Measurements from ENCODE around the gene ZSCAN1. TPM values are rescaled to one million over a fixed set of nuclear protein-coding genes. Genes with fewer than 3 reads are reported as not detected.

Gene ZSCAN1
- total and polyA plus RNA-seq, 4 donors, result 0.30 to 1.7 (median 0.88) TPM

DNA sequence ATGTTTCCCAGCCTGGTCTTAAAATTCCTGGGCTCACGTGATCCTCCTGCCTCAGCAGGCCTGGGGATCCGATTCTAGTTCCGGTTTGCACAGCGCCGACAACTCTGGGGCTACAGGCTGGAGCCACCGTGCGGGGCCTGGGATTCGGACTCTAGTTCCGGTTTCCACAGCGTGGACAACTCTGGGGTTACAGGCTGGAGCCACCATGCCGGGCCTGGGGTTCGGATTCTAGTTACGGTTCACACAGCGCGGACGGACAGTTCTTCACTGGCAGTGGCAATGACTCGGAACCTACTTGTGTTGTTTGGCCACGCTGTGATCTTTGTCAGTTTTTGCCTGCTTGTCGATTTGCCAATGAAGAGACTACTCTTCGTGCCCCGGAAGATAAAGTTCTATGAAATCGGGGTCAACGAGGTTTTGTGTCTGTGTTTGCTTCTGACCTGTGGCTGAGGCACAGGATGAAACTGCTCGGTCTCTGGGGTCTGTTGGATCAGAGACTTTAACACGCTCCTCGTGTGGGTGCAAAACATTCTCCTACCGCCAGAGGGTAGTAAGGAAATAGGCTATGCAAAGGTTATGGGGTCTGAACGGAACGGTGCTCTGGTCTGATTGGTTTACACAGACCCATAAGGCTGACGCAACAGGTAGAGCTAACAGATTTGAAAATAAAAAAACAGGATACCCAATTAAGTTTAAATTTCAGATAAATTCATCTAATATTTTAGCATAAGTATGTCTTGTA is 12.1 kb upstream of the ZSCAN1 start:
- Histone ChIP-seq H3K9me3 (ENCODE audit: control insufficient read depth in 4 of 4, insufficient read depth in 3 of 4, low read length in 3 of 4) (peaks cover 0 to 53% (median 0%) of the 10 kb centered on the region in 4 donors), H3K36me3 (ENCODE audit: control insufficient read depth in 4 of 4, insufficient read depth in 4 of 4, low read length in 4 of 4) (no peaks in the 10 kb centered on the region), H3K4me1 (ENCODE audit: control insufficient read depth in 5 of 5, insufficient read depth in 5 of 5, low read length in 5 of 5) (peaks cover 0 to 2% (median 0%) of the 10 kb centered on the region in 5 donors), H3K4me3 (no peak overlapping the region), H3K27me3 (ENCODE audit: control insufficient read depth in 3 of 3, insufficient read depth in 3 of 3, low read length in 2 of 3) (no peaks in the 10 kb centered on the region), H3K9ac (ENCODE audit: insufficient read depth in 1 of 2, low read length in 2 of 2) (no peak overlapping the region), H3K27ac (ENCODE audit: low read depth in 1 of 2, low read length in 1 of 2) (no peak overlapping the region)
- TF ChIP-seq, protein P1, sequence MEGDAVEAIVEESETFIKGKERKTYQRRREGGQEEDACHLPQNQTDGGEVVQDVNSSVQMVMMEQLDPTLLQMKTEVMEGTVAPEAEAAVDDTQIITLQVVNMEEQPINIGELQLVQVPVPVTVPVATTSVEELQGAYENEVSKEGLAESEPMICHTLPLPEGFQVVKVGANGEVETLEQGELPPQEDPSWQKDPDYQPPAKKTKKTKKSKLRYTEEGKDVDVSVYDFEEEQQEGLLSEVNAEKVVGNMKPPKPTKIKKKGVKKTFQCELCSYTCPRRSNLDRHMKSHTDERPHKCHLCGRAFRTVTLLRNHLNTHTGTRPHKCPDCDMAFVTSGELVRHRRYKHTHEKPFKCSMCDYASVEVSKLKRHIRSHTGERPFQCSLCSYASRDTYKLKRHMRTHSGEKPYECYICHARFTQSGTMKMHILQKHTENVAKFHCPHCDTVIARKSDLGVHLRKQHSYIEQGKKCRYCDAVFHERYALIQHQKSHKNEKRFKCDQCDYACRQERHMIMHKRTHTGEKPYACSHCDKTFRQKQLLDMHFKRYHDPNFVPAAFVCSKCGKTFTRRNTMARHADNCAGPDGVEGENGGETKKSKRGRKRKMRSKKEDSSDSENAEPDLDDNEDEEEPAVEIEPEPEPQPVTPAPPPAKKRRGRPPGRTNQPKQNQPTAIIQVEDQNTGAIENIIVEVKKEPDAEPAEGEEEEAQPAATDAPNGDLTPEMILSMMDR (IDR thresholded peaks at IDR 0.05; ENCODE audit: control extremely low read depth, extremely low read depth), result peak; percentile 67
- ATAC-seq (ENCODE audit: insufficient read depth, low FRiP score) (no peak), DNase-seq (peak; percentile 81 to 92 (median 90))
- 54 to 56% methylated on average over 30 of the region's 30 CpGs for WGBS, 2 donors

DNA sequence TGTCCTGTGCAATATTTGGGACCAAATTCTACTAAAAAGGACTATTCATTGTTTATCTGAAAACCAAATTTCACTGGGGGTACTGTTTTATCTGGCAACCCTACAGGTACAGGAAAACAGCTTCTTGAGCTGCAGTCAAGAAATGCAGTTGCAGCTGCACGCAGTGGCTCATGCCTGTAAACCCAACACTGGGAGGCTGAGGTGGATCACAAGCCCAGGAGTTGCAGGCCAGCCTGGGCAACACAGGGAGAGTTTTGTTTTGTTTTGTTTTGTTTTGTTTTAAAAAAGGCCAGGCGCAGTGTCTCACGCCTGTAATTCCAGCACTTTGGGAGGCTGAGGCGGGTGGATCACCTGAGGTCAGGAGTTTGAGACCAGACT is 11.6 kb upstream of the ZSCAN1 start:
- peaks cover 0 to 2% (median 0%) of the 10 kb centered on the region in 5 donors for H3K4me1 ChIP-seq (ENCODE audit: control insufficient read depth in 5 of 5, insufficient read depth in 5 of 5, low read length in 5 of 5)
- WGBS, 2 donors, result 72 to 77% methylated on average over 4 of the region's 4 CpGs
- TF ChIP-seq, protein P1 (IDR thresholded peaks at IDR 0.05; ENCODE audit: control extremely low read depth, extremely low read depth), result no peak
- H3K9me3 ChIP-seq (ENCODE audit: control insufficient read depth in 4 of 4, insufficient read depth in 3 of 4, low read length in 3 of 4), result peaks cover 0 to 48% (median 0%) of the 10 kb centered on the region in 4 donors
- no peaks in the 10 kb centered on the region for H3K27me3 ChIP-seq (ENCODE audit: control insufficient read depth in 3 of 3, insufficient read depth in 3 of 3, low read length in 2 of 3)
- H3K36me3 ChIP-seq (ENCODE audit: control insufficient read depth in 4 of 4, insufficient read depth in 4 of 4, low read length in 4 of 4), result no peaks in the 10 kb centered on the region
- ATAC-seq (ENCODE audit: insufficient read depth, low FRiP score) (no peak), DNase-seq (no peak)
- H3K9ac ChIP-seq (ENCODE audit: insufficient read depth in 1 of 2, low read length in 2 of 2), result no peak overlapping the region
- H3K27ac ChIP-seq (ENCODE audit: low read depth in 1 of 2, low read length in 1 of 2), result no peak overlapping the region
- H3K4me3 ChIP-seq, result no peak overlapping the region

DNA sequence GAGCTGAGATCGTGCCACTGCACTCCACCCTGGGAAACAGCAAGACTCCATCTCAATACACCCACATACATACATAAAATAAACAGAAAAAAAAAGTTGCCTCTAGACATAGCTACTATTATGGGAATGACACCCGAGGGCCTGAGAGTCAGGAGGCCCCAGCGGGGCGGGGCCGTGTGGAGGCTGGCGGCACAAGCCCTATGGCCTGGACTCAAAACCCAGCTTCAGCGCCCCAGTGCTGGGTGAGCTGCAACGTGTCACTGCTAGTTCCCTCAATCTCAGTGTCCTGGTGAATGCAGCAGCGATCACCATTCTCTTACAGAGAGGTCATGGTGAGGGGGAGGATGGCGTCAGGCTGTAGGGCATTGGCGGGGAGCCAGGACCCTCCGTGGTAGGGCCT is 9.2 kb upstream of the ZSCAN1 start:
- TF ChIP-seq, protein P1 (IDR thresholded peaks at IDR 0.05; ENCODE audit: control extremely low read depth, extremely low read depth), result no peak
- Histone ChIP-seq H3K27me3 (ENCODE audit: control insufficient read depth in 3 of 3, insufficient read depth in 3 of 3, low read length in 2 of 3) (no peaks in the 10 kb centered on the region), H3K36me3 (ENCODE audit: control insufficient read depth in 4 of 4, insufficient read depth in 4 of 4, low read length in 4 of 4) (no peaks in the 10 kb centered on the region), H3K4me3 (no peak overlapping the region), H3K9me3 (ENCODE audit: control insufficient read depth in 4 of 4, insufficient read depth in 3 of 4, low read length in 3 of 4) (peaks cover 0 to 50% (median 0%) of the 10 kb centered on the region in 4 donors), H3K27ac (ENCODE audit: low read depth in 1 of 2, low read length in 1 of 2) (no peak overlapping the region), H3K4me1 (ENCODE audit: control insufficient read depth in 5 of 5, insufficient read depth in 5 of 5, low read length in 5 of 5) (peaks cover 0 to 2% (median 0%) of the 10 kb centered on the region in 5 donors), H3K9ac (ENCODE audit: insufficient read depth in 1 of 2, low read length in 2 of 2) (no peak overlapping the region)
- ATAC-seq (ENCODE audit: insufficient read depth, low FRiP score), result no peak
- no peak for DNase-seq
- WGBS, 2 donors, result 87 to 93% methylated on average over 12 of the region's 12 CpGs

All from lung (tissue), 12 donors.